ENCODE measurements around the gene FRAT2.

Gene FRAT2

DNA sequence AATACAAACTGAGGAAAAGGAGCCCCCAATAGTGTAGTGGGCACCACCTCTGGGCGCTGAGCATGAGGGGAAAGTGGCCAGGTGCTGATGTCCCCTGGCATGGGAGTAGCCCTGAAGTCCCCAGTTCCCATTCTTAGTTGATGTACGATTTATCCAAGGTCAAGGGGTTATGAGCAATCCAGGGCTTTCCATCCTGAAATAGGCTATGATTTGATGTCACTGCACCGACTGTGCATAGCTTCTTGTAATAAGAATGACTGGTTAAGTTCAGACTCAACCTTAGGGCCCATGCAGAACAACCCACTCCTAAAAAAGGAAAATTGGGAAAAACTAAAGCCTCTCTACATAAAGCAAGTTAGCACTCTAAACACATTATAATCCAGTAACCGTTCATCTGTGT is 11.0 kb downstream of the FRAT2 start:
- DNase-seq = no peak

DNA sequence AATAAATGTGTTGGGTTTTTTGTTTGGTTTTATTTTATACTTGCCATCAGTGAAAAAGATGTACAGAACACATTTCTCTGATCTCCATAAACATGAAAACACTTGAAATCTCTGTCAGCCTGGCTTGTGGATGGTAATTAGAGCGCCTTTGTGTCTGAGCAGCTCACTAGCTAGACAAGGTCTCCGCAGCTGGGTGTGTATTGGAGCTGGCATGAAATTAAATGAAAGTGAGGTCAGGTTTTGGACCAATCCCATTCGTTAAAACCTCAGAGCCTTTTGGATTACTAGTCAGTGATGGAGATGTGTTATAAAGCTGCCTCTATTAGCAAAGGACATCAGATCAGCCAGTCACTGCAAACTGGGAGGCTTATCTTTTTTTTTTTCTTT is 12.7 kb downstream of the FRAT2 start:
- no peak for DNase-seq

DNA sequence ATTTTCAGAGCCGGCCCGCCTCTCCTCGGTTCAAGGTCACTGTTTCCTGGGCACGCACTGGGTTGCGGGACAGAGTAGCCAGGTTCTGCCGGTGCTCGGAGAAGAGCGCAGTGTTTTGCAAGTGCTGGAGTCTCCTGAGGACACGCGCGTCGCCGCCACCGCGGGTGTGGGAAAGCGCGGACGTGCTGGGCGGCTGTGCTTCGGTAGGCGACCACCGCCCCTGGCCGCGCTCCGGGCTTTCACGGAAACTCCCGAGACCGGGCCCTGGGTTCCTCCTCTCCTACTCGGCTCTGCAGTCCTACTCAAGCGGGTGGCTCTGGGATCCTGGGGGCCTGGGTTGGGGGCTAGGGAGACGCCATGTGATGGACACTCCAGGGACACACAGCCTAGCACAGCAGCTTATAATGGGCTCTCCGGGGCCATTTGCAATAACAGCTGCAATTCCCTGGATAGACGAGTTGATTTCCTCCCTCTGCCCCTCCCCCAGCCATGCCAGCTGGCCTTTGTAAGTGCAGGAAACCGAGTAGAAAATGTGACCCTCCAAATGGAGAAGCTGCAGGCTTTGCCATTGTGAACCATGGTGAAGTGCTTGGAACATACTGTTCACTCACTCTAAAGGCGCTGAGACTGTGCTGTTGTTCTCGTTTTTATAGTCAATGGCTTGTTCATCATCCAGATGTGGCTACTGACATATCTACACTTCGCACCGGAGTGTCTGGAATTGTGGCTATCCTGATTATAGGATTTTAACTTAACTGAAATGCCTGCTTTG is 13.3 kb downstream of the FRAT2 start:
- peak; percentile 66 for DNase-seq

DNA sequence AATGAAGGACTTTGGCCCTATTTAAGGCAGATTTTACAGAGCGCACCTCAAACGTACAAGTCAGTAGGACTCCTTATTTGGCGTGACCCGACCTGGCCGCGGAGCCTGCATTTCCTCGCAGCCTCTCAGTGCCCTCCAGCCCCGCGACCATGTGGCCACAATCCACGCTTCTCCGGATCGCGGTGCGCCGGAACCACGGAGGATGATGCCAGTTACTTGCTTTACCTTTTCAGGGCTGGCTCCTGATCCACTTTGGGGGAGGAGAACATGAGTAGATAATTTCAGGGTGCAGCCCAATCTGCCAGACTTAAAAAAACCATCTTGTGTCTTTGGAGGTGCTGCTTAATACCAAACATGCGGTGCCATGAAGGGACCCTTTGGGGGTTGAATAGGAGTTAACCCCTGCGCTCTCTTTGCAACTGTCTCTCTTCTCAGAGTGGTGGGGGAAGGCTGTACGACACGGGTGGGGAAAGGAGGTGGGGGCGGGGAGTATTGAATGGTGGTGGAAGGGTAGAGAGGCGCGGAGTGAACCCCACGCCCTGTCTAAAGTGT is 14.0 kb downstream of the FRAT2 start:
- no peak for DNase-seq

DNA sequence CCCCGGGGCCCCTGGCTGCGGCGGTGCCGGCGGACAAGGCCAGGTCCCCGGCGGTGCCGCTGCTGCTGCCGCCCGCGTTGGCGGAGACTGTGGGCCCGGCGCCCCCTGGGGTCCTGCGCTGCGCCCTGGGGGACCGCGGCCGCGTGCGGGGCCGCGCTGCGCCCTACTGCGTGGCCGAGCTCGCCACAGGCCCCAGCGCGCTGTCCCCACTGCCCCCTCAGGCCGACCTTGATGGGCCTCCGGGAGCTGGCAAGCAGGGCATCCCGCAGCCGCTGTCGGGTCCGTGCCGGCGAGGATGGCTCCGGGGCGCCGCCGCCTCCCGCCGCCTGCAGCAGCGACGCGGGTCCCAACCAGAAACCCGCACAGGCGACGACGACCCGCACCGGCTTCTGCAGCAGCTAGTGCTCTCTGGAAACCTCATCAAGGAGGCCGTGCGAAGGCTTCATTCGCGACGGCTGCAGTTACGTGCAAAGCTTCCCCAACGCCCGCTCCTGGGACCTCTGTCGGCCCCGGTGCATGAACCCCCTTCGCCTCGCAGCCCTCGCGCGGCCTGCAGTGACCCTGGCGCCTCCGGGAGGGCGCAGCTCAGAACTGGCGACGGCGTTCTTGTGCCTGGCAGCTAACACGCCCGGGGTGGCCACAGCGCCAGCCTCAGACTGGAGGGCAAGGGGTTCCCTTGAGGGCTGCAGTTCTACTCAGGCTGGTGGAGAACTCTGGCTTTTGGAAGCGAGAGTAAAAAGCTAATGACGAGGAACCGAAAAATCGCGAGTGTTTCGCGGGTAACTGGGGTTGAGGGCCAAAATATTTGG is 14.7 kb downstream of the FRAT2 start:
- peak; percentile 84 for DNase-seq

DNA sequence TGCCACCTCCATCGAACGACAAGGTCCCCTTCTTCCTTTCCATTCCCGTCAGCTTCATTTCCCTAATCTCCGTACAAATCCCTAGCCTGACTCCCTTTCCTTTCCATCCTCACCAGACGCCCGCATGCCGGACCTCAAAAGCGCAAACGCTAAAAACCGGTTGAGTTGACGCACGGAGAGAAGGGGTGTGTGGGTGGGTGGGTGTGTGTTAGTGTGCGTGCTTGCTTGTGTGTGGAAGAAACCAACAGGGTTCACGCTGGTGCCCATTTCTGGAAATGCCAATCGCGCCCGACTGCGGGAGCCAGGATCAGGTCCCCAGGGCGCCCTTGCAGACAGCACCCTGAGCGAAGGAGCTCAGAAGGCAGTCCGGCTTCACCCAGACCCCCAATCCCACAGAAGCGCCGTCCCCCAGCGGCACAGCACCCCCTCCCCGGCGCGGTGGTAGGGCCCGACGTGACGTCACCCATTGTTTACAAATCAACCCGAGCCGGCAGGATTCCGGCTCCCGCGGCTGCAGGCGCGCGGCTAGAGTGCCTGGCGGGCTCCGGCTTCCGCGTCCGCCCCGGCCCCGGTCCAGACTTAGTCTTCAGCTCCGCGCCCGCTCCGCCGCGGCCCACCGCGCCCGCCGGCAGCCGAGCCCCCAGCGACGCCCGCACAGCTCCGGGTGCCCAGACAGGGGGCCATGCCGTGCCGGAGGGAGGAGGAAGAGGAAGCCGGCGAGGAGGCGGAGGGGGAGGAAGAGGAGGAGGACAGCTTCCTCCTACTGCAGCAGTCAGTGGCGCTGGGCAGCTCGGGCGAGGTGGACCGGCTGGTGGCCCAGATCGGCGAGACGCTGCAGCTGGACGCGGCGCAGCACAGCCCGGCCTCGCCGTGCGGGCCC is 15.5 kb downstream of the FRAT2 start, which contains the start of gene FRAT1:
Gene FRAT1 (plus strand): TSS at position 500 of the 880 bp plus-strand sequence. CDS start 183 bp downstream, at position 683.
- DNase-seq = peak; percentile 92

DNA sequence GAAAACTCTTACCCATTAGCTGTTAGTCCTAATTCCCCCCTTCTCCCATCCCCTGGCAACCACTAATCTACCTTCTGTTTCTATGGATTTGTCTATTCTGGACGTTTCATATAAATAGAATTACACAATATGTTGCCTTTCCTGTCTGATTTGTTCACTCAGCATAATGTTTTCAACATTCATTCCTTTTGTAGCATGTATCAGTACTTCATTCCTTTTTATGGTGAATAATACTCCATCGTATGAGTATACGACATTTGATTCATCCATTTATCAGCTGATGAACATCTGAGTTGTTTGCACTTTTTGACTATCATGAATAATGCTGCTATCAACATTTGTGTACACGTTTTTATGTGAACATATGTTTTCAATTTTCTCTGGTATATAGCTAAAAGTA is 19.9 kb downstream of the FRAT2 start:
- DNase-seq = no peak

DNA sequence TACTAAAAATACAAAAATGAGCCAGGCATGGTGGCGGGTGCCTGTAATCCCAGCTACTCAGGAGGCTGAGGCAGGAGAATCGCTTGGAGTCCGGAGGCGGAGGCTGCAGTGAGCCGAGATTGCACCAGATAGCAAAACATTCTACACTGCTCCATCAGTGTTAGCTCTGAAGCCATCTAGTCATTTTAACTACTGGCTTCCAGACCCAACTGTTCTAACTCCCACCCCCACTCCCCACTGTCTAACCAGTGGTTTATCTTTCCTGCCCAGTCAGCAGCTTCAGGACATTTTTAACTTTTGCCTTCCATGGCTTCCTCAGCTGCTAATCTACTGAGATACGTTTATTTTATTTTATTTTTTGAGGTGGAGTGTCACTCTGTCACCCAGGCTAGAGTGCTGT is 21.6 kb downstream of the FRAT2 start:
- DNase-seq = peak; percentile 86

DNA sequence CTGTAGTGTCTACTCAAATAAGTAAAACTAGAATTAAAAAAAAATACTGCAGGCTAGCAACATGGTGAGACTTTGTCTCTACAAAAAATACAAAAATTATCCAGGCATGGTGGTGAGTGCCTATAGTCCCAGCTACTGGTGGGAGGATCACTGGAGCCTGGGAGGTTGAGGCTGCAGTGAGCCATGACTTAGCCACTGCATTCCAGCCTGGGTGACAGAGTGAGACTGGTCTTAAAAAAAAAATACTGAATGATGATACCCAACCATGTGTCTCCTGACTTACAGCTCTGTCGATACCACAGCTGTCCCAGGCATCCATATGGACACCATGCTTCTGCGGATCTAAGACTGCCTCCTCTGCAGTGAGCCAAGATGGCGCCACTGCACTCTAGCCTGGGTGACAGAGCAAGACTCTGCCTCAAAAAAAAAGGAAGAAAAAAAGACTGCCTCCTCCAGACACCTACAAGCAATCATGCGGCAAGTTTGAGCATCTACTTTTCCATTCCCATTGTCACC is 23.4 kb downstream of the FRAT2 start:
- DNase-seq = no peak

DNA sequence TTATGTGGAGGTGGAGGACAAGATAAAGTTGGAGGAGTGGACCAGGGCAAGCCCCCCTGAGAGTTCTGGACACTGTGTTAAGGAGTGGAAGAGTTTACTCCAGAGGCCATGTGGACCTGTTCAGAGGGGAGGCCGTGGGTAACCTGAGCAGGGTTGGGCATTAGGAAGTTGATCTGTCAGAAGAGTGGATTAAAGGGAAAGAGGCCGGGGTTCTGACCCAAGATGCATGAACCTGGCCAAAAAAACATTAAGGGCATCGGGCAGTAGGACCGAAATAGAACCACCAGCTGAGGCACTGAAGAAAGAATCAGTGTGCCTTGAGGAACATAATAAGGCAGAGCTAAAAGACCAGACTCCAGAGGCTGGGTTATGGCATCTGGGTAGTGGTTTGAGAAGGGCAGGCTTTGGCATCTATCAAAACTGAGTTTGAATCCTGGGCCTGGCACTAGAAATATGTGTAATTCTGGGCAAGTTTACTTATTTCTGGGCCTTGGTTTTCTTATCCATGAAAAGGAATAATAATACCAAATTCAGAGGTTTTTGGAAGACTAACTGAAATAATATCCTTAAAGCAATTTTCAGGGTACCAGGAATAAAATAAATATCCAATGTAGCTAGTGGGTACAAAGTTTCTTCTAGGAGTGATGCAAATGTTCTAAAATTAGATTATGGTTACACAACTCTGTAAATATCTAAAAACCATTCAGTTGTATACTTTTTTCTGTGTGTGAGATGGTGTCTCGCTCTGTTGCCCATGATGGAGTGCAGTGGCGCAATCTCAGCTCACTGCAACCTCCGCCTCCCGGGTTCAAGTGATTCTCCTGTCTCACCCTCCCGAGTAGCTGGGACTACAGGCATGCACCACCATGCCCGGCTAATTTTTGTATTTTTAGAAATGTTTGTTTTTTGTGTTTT is 26.4 kb downstream of the FRAT2 start:
- no peak for DNase-seq

DNA sequence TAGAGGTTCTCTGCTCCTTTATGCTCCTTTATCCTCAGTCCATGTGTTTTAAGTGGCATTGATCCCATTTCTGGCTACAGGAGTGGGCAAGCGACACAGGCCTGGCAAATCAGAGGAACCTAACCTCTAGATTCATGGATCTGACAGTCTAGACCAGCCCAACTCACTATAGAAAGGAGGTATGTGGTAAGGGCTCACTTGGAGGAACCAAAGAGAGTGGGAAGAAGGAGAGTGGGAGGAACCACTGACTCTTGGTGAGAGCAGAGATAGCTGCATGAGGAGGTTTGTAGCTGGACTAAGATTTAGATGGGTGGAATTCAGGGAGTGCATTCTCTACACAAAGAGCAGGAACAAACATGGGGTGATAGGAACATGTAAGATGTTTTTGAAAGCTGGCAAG is 27.1 kb downstream of the FRAT2 start:
- DNase-seq = no peak

DNA sequence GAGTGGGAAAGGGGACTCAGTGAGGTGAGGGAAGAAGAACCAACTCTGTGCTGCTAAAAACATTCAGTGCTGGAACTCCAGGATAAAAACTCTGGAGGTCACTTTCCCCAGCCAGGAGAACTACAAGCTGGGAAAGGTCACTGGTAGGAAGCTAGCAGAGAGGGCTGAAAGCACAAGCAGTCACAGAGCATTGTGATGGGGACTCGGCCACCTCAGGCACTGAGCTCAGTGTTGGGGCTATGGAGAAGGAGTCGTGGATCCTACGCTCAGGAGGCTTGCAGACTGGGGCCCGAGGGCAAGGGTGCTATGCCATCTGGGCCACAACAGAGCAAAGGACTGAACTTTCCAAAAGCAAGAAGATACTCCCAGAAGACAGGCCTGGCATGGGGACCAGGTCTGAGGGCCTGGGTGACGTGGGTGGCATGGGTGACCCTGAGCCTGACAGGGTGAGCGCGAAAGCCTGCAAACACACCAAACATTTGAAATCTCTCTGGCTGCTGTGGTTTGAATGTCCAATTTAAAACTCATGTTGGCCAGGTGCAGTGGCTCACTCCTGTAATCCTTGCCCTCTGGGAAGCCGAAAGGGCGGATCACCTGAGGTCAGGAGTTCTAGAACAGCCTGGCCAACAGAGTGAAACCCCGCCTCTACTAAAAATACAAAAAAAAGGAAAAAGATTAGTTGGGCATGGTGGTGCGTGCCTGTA is 32.3 kb downstream of the FRAT2 start:
- no peak for DNase-seq

DNA sequence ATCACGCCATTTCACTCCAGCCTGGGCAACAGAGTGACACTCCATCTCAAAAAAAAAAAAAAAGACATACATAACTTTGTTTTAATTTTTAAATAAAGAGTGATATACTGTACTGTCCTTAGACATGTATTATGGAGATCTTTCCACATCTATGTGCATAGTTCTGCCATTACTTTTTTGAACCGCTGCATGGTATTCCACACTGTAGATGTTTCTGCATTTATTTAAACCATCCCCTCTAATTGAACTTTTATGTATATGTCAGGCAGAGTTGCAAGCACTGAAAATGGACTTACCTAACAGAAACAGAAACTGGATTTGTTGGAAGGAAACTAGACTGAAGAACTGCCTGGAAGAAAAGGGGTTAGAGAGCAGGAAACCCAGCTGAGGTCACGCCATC is 33.5 kb downstream of the FRAT2 start:
- DNase-seq = no peak

DNA sequence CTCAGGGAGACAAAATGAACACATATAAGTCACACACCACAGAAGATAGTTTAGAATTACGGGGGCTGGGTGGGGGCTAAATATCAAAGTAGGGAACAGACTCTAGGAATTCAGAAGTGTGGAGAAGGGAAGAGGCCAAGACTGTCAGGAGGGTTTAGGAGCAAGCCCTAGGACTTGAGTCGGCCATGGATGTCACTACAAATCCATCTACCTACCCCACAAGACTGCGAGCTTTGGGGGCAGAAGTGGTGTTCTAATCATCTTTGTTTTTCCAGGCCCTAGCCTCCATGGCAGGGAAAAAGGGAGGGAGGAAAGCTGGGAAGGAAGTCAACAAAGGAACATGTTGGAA is 36.3 kb downstream of the FRAT2 start:
- DNase-seq = no peak

DNA sequence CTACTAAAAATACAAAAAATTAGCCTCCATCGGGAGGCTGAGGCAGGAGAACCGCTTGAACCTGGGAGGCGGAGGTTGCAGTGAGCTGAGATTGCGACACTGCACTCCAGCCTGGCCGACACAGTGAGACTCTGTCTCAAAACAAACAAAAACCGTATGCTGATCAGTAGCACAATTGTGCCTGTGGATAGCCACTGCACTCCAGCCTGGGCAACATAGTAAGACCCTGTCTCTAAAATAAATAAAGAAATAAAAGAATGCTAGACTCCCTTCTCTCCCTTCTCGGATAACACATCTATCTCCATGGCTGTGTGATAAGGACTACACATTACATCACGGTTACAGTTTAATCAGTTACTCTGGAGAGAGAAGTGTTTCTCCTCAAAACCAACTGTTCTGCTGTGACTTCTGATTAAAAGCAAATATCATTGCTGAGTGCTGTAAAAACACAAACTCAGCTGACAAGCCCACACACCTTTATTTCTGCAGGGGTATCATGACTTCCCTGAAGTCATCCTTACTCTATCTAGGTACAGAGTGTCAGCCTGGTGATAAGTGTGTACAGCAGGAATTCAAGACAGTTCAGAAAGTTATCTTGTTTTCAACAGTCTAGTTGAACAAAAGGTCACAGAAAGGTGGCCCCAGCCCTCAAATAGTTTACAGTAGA is 36.8 kb downstream of the FRAT2 start:
- DNase-seq = peak; percentile 81

DNA sequence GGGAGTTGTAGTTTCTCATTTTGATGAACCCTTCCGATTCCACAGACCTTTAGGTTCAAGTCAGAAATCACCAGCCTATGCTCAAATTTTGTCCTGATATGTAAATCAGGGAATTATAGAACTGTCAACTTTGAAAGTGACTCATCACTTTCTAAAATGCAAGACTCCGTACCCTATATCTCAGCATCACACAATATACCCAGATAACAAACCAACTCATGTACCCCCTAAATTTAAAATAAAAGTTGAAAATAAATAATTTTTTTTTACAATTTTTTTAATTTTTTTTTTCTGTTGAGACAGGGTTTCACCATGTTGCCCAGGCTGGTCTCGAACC is 41.7 kb downstream of the FRAT2 start:
- DNase-seq = no peak

DNA sequence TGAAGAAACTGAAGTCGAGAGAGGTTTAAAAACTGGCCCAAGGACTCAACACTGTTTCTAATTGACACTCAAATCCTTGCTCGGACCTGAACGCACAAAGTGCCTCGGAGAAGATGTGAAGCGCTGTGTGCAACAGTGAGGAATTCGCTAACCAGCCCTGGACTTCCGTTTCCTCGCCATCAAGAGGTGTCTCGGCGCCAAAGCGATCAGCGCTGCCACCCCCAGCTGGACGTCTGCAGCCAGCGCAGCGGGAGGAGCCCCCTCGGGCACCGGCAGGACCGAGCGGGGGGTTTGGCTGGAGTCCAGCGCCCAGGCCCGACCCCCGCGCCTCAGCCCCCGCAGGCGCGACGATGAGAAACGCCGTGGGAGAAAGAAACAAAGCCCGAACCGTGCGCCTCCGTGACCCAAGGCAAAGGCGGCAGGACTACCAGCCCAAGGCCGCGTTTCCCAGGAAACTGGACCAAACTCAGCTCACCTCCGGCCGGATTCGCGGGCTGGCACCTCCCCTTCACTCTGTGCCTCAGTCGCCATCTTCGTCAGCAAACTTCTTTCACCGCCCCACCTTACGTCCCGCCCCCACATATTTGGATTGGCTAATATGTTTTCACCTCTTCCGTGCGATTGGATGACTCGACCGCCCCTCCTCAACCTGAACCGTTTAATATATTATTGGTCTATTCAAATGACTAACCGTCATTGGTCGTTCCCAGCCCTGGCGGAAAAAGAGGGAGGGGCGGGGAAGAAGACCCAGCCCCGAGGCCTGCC is 42.2 kb downstream of the FRAT2 start, which contains the start of gene ARHGAP19:
Gene ARHGAP19 (minus strand): TSS at position 541 of the 765 bp plus-strand sequence. CDS start 10 bp downstream, at position 531.
- peak; percentile 99 for DNase-seq

DNA sequence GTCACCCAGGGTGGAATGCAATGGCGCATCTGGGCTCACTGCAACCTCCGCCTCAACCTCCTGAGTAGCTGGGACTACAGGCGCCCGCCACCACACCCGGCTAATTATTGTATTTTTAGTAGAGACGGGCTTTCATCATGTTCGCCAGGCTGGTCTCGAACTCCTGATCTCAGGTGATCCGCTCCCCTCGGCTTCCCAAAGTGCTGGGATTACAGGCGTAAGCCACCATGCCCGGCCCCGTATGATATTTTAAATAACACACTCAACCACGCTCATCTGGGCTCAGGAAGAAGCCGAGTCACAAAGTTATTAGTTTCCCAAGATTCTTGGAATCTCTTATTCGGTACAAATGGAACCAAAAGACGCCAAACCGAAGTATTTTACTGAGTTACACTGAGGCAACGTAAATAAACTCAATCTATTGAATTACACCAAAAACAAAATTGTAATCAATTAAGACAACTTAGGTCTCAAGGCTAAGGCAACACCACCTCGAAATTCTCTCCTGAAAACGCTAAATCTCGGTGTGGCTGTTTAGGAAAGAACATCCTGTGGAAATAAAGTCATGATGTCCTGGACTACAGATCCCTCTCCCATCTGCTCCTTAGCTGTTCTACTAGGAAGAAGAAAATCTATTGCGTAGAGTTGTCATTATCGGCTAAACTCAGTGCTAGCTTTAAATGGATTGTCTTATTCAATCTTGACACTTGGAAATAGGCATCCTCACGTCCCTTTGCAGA is 43.0 kb downstream of the FRAT2 start:
- no peak for DNase-seq
